HG02642 (cell line): ENCODE measurements around the gene OSBP2.

Source experiments
- ATAC-seq: cut with Tn5 transposase; IDR thresholded peaks from one replicate; pipeline ENCODE4 v1.9.1; 2021; ENCODE audit warnings: mild to moderate bottlenecking; ENCODE audit not compliant: unreplicated experiment, poor library complexity

Gene OSBP2

GRCh38 chr22:30694640-30695350 lies at the start of gene OSBP2:
OSBP2 (plus strand) TSS chr22:30694874; CDS start chr22:30694910, 36 bp downstream.
- ATAC-seq = no peak

- no peak for ATAC-seq
These were observed 48.0 kb upstream of the OSBP2 start for GRCh38 chr22:30646518-30647160.

- ATAC-seq = no peak
These were observed 47.1 kb upstream of the OSBP2 start for GRCh38 chr22:30647536-30647935.

GRCh38 chr22:30648825-30649224 lies 45.8 kb upstream of the OSBP2 start:
- no peak for ATAC-seq

- no peak for ATAC-seq
These were observed 45.2 kb upstream of the OSBP2 start for GRCh38 chr22:30649430-30650007.

GRCh38 chr22:30650508-30651116 lies 44.1 kb upstream of the OSBP2 start:
- ATAC-seq = no peak

- ATAC-seq = no peak
These were observed 41.8 kb upstream of the OSBP2 start for GRCh38 chr22:30652852-30653251.

GRCh38 chr22:30654361-30654760 lies 40.3 kb upstream of the OSBP2 start:
- no peak for ATAC-seq

- ATAC-seq = no peak
These were observed 39.1 kb upstream of the OSBP2 start for GRCh38 chr22:30655532-30655931.

GRCh38 chr22:30662040-30662439 lies 32.6 kb upstream of the OSBP2 start:
- no peak for ATAC-seq

- no peak for ATAC-seq
These were observed 29.9 kb upstream of the OSBP2 start for GRCh38 chr22:30664798-30665197.

GRCh38 chr22:30665266-30665665 lies 29.4 kb upstream of the OSBP2 start:
- ATAC-seq = no peak

GRCh38 chr22:30665786-30666185 lies 28.9 kb upstream of the OSBP2 start:
- ATAC-seq = no peak

GRCh38 chr22:30667107-30667493 lies 27.6 kb upstream of the OSBP2 start:
- ATAC-seq = no peak

- ATAC-seq = peak; percentile 88
These were observed 26.9 kb upstream of the OSBP2 start, which contains the start of gene DUSP18 for GRCh38 chr22:30667494-30668385. DUSP18 (minus strand) TSS chr22:30667875; CDS start chr22:30664003, 3,872 bp downstream.

- no peak for ATAC-seq
These were observed 26.3 kb upstream of the OSBP2 start for GRCh38 chr22:30668386-30668710.

- no peak for ATAC-seq
These were observed 23.6 kb upstream of the OSBP2 start for GRCh38 chr22:30671071-30671470.

GRCh38 chr22:30673136-30673535 lies 21.5 kb upstream of the OSBP2 start:
- no peak for ATAC-seq

GRCh38 chr22:30674482-30674881 lies 20.2 kb upstream of the OSBP2 start:
- ATAC-seq = no peak

GRCh38 chr22:30675436-30675835 lies 19.2 kb upstream of the OSBP2 start:
- no peak for ATAC-seq
